HepG2 (cell line): Measurements from ENCODE around the gene PPP2R5D. TPM values are rescaled to one million over a fixed set of nuclear protein-coding genes. Genes with fewer than 3 reads are reported as not detected.

Experiments
- AHR ChIP-seq: IDR thresholded peaks from 2 replicates; pipeline ENCODE4 v1.6.1; 2018; ENCODE audit warnings: missing genetic modification reagents, missing compliant biosample characterization
- BCL6 ChIP-seq: IDR thresholded peaks from 2 replicates; pipeline ENCODE4 v1.6.1; 2016; ENCODE audit warnings: missing genetic modification reagents, missing compliant biosample characterization
- CHD2 ChIP-seq: IDR thresholded peaks from 2 replicates; pipeline ENCODE4 v1.6.1; 2011; ENCODE audit warnings: low read depth, low read length, improper control_type of control experiment
- FOSL2 ChIP-seq: sonication (generic); formaldehyde crosslinking; IDR thresholded peaks from 2 replicates; pipeline ENCODE4 v1.4.0; 2020; ENCODE audit warnings: missing genetic modification reagents
- FOXP1 ChIP-seq, 2 experiments: fragments of 450-650 bp in 1 of 2; IDR thresholded peaks; 2 replicates each; pipeline ENCODE4 v1.6.1; 2017 to 2018; ENCODE audit warnings: antibody characterized with exemption in 1 of 2
- HNRNPH1 ChIP-seq: fragments of 200-400 bp; formaldehyde crosslinking; optimal IDR thresholded peaks from 2 replicates; pipeline ENCODE3; 2017; ENCODE audit warnings: mild to moderate bottlenecking, low read depth, low read length
- KMT2B ChIP-seq: IDR thresholded peaks from 2 replicates; pipeline ENCODE4 v1.6.1; 2016; ENCODE audit warnings: missing genetic modification reagents, missing compliant biosample characterization
- MAFF ChIP-seq: IDR thresholded peaks from 2 replicates; pipeline ENCODE4 v1.6.1; 2011; ENCODE audit warnings: low read depth, low read length, improper control_type of control experiment
- MED1 ChIP-seq: sonication (generic); formaldehyde crosslinking; IDR thresholded peaks from 2 replicates; pipeline ENCODE4 v1.4.0; 2020; ENCODE audit warnings: missing genetic modification reagents
- SNAI1 ChIP-seq: sonication (generic); formaldehyde crosslinking; IDR thresholded peaks from 2 replicates; pipeline ENCODE4 v1.5.0; 2020; ENCODE audit warnings: mild to moderate bottlenecking, missing genetic modification reagents, borderline replicate concordance
- TSC22D2 ChIP-seq: sonication (generic); formaldehyde crosslinking; IDR thresholded peaks from 2 replicates; pipeline ENCODE4 v1.5.1; 2020; ENCODE audit warnings: missing genetic modification reagents, mild to moderate bottlenecking, borderline replicate concordance
- ZC3H4 ChIP-seq: sonication (generic); formaldehyde crosslinking; IDR thresholded peaks from 2 replicates; pipeline ENCODE4 v1.4.0; 2020; ENCODE audit warnings: missing genetic modification reagents, borderline replicate concordance
- ZKSCAN1 ChIP-seq: fragments of 150-350 bp; IDR thresholded peaks from 2 replicates; pipeline ENCODE4 v1.6.1; 2014; ENCODE audit warnings: low read length
- ZNF274 ChIP-seq: sonication (generic); formaldehyde crosslinking; IDR thresholded peaks from 2 replicates; pipeline ENCODE4 v1.5.1; 2020; ENCODE audit warnings: mild to moderate bottlenecking, missing genetic modification reagents
- ZNF451 ChIP-seq: sonication (generic); formaldehyde crosslinking; IDR thresholded peaks from 2 replicates; pipeline ENCODE4 v1.5.0; 2020; ENCODE audit warnings: mild to moderate bottlenecking, missing genetic modification reagents
- ZNF781 ChIP-seq: sonication (generic); formaldehyde crosslinking; IDR thresholded peaks from 2 replicates; pipeline ENCODE4 v1.5.1; 2020; ENCODE audit warnings: borderline replicate concordance, mild to moderate bottlenecking, missing genetic modification reagents; ENCODE audit errors: not compliant biosample characterization
- polyA plus RNA-seq, 8 experiments: library from polyadenylated mRNA; depleted of rRNA in 3 of 8; stranded (reverse) in 7 of 8; unstranded in 1 of 8; fragments of >200 nt; fragmentation: Illumina TruSeq in 4 of 8; extraction: Trizol in 4 of 8; gene quantifications; 2 replicates each; pipeline versions ENCODE4 v1.2.1 to v1.2.3, GENCODE V29; 2011 to 2016; ENCODE audit warnings: low read depth in 4 of 8, missing spikeins in 1 of 8, mixed read lengths in 1 of 8; ENCODE audit not compliant: insufficient read depth in 1 of 8
- total RNA-seq, 5 experiments: library from RNA; depleted of rRNA; stranded (reverse); fragments of >200 nt; fragmentation: Illumina TruSeq; extraction: Trizol; gene quantifications; 2 replicates each; pipeline ENCODE4 v1.2.3, GENCODE V29; 2016; ENCODE audit warnings: low read depth in 1 of 5
- TF ChIP-seq, protein P1 (sequence below): sonication (generic); formaldehyde crosslinking; IDR thresholded peaks from 2 replicates; pipeline ENCODE4 v1.8.1; 2023; ENCODE audit warnings: mild to moderate bottlenecking, missing genetic modification reagents, borderline replicate concordance
- TF ChIP-seq, protein P2 (sequence below): sonication (generic); formaldehyde crosslinking; conservative IDR thresholded peaks from 2 replicates; pipeline ENCODE4 v1.4.0; 2020; ENCODE audit warnings: missing genetic modification reagents
- TF ChIP-seq, protein P3 (sequence below): sonication (generic); formaldehyde crosslinking; IDR thresholded peaks from 2 replicates; pipeline ENCODE4 v1.9.0; 2021; ENCODE audit warnings: missing genetic modification reagents, mild to moderate bottlenecking, borderline replicate concordance
- TF ChIP-seq, protein P4 (sequence below): sonication (generic); formaldehyde crosslinking; IDR thresholded peaks from 2 replicates; pipeline ENCODE4 v1.5.1; 2020; ENCODE audit warnings: mild to moderate bottlenecking, missing genetic modification reagents, moderate library complexity
- TF ChIP-seq, protein P5 (sequence below): sonication (generic); formaldehyde crosslinking; IDR thresholded peaks from 2 replicates; pipeline ENCODE4 v1.4.0; 2020; ENCODE audit warnings: mild to moderate bottlenecking, low read depth, missing genetic modification reagents

Gene PPP2R5D
- total and polyA plus RNA-seq, 2 of the 13 experiments (the other 11 are each of a cell fraction or from before 2014, with no cell fraction given): 53.7 to 60.4 TPM

DNA sequence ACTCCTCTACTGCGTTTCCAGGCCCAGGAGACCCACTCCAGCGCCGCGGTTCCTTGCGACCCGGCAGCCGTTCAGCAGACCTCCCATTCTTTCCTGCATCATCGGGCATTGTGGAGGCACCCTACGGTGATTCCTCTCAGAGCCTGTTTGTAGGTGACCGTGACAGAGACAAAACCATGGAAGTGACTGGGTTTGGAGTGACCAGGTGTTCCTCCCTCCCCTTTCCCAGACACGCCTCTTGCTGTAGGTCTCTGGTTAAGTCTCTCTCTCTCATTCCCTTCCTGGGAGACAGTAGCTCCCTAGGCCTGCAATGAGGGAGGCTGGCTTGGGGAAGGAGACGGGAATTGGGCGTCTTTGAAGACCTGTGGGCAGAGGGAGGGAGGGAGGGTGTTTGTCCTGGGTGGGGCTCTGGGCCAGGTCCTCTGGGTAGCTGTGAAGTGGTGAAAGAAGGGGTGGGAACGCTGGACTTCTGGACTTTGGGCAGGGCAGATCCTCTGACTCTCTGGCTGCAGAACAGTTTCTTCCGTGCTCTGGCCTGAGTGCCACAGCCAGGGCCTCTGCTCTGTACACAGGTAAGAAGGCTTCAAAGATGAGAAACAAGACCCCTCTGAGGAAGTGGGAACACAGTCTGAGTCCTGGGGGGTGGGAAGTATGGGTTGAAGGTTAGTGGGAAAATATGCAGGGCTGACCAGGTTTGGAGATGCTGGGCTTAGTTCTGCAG lies 75.8 kb downstream of the PPP2R5D start (continued):
- TF ChIP-seq ZNF781 (peak; percentile 84), FOXP1 (IDR thresholded peaks at IDR 0.05) (no peak), FOXP1 (CRISPR knock-in tag; IDR thresholded peaks at IDR 0.05) (peak; percentile 67), KMT2B (CRISPR knock-in tag) (0 out of 2 replicates have a peak, but pooled peaks have one; percentile 20), MAFF (no peak), CHD2 (no peak; the same call in 1 of the 2 replicates), TSC22D2 (no peak), FOSL2 (no peak), MED1 (CRISPR knock-in tag) (peak; percentile 58; the same call in 1 of the 2 replicates), ZKSCAN1 (no peak), SNAI1 (CRISPR knock-in tag) (0 out of 2 replicates have a peak, but pooled peaks have one; percentile 26), AHR (CRISPR knock-in tag) (no peak), ZC3H4 (CRISPR knock-in tag) (0 out of 2 replicates have a peak, but pooled peaks have one; percentile 76), BCL6 (CRISPR knock-in tag) (peak; percentile 24; the same call in 1 of the 2 replicates), ZNF274 (CRISPR knock-in tag) (peak; percentile 87), ZNF451 (CRISPR knock-in tag) (peak; percentile 15; the same call in 1 of the 2 replicates), HNRNPH1 (peak; percentile 68)
- TF ChIP-seq, protein P1, sequence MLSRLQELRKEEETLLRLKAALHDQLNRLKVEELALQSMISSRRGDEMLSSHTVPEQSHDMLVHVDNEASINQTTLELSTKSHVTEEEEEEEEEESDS: peak; percentile 74; the same call in 1 of the 2 replicates
- TF ChIP-seq, protein P2, sequence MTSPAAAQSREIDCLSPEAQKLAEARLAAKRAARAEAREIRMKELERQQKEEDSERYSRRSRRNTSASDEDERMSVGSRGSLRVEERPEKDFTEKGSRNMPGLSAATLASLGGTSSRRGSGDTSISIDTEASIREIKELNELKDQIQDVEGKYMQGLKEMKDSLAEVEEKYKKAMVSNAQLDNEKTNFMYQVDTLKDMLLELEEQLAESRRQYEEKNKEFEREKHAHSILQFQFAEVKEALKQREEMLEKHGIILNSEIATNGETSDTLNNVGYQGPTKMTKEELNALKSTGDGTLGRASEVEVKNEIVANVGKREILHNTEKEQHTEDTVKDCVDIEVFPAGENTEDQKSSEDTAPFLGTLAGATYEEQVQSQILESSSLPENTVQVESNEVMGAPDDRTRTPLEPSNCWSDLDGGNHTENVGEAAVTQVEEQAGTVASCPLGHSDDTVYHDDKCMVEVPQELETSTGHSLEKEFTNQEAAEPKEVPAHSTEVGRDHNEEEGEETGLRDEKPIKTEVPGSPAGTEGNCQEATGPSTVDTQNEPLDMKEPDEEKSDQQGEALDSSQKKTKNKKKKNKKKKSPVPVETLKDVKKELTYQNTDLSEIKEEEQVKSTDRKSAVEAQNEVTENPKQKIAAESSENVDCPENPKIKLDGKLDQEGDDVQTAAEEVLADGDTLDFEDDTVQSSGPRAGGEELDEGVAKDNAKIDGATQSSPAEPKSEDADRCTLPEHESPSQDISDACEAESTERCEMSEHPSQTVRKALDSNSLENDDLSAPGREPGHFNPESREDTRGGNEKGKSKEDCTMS (CRISPR knock-in tag): 0 out of 2 replicates have a peak, but pooled peaks have one; percentile 11
- TF ChIP-seq, protein P3, sequence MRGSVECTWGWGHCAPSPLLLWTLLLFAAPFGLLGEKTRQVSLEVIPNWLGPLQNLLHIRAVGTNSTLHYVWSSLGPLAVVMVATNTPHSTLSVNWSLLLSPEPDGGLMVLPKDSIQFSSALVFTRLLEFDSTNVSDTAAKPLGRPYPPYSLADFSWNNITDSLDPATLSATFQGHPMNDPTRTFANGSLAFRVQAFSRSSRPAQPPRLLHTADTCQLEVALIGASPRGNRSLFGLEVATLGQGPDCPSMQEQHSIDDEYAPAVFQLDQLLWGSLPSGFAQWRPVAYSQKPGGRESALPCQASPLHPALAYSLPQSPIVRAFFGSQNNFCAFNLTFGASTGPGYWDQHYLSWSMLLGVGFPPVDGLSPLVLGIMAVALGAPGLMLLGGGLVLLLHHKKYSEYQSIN (CRISPR knock-in tag): no peak
- TF ChIP-seq, protein P4, sequence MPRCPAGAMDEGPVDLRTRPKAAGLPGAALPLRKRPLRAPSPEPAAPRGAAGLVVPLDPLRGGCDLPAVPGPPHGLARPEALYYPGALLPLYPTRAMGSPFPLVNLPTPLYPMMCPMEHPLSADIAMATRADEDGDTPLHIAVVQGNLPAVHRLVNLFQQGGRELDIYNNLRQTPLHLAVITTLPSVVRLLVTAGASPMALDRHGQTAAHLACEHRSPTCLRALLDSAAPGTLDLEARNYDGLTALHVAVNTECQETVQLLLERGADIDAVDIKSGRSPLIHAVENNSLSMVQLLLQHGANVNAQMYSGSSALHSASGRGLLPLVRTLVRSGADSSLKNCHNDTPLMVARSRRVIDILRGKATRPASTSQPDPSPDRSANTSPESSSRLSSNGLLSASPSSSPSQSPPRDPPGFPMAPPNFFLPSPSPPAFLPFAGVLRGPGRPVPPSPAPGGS: 0 out of 2 replicates have a peak, but pooled peaks have one; percentile 60
- TF ChIP-seq, protein P5, sequence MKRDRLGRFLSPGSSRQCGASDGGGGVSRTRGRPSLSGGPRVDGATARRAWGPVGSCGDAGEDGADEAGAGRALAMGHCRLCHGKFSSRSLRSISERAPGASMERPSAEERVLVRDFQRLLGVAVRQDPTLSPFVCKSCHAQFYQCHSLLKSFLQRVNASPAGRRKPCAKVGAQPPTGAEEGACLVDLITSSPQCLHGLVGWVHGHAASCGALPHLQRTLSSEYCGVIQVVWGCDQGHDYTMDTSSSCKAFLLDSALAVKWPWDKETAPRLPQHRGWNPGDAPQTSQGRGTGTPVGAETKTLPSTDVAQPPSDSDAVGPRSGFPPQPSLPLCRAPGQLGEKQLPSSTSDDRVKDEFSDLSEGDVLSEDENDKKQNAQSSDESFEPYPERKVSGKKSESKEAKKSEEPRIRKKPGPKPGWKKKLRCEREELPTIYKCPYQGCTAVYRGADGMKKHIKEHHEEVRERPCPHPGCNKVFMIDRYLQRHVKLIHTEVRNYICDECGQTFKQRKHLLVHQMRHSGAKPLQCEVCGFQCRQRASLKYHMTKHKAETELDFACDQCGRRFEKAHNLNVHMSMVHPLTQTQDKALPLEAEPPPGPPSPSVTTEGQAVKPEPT: no peak; the same call in 1 of the 2 replicates
